GM12878 (cell line): Measurements from ENCODE around the gene KDELR1. TPM values are rescaled to one million over a fixed set of nuclear protein-coding genes. Genes with fewer than 3 reads are reported as not detected.

ENCODE experiments used
- BCL11A ChIP-seq: IDR thresholded peaks from 2 replicates; pipeline ENCODE4 v1.6.1; 2011; ENCODE audit warnings: low read depth, low read length
- BMI1 ChIP-seq: fragments of 450-650 bp; IDR thresholded peaks from 2 replicates; pipeline ENCODE4 v1.6.1; 2016; ENCODE audit warnings: mild to moderate bottlenecking, moderate library complexity, borderline replicate concordance
- CREM ChIP-seq: IDR thresholded peaks from 2 replicates; pipeline ENCODE4 v1.6.1; 2014; ENCODE audit warnings: antibody characterized with exemption, low read depth
- EGR1 ChIP-seq, 2 experiments: IDR thresholded peaks; 1 replicate in 1 of 2; 2 replicates in 1 of 2; pipeline ENCODE4 v1.6.1; 2011 to 2012; ENCODE audit warnings: low read depth in 2 of 2, low read length in 2 of 2, borderline replicate concordance in 1 of 2, mild to moderate bottlenecking in 1 of 2, moderate library complexity in 1 of 2
- ELK1 ChIP-seq: IDR thresholded peaks from 2 replicates; pipeline ENCODE4 v1.6.1; 2012; ENCODE audit warnings: low read depth, low read length, improper control_type of control experiment
- ETV6 ChIP-seq, 2 experiments: fragments of 450-650 bp in 1 of 2; IDR thresholded peaks in 1 of 2; conservative IDR thresholded peaks in 1 of 2; 2 replicates each; pipeline ENCODE4 v1.6.1; 2014; ENCODE audit warnings: antibody characterized with exemption in 1 of 2, borderline replicate concordance in 1 of 2, low read depth in 1 of 2, mild to moderate bottlenecking in 1 of 2, moderate library complexity in 1 of 2
- FOXM1 ChIP-seq: IDR thresholded peaks from 2 replicates; pipeline ENCODE4 v1.6.1; 2012; ENCODE audit warnings: low read depth, mild to moderate bottlenecking, inconsistent platforms, low read length, moderate library complexity
- HCFC1 ChIP-seq: fragments of 150-350 bp; IDR thresholded peaks from 2 replicates; pipeline ENCODE4 v1.6.1; 2014; ENCODE audit warnings: low read length
- HDAC6 ChIP-seq: fragments of 200-600 bp; sonication (generic); IDR thresholded peaks from one replicate; pipeline ENCODE4 v1.8.0; 2017; ENCODE audit warnings: antibody characterized with exemption; ENCODE audit not compliant: unreplicated experiment
- HDGF ChIP-seq: fragments of 450-650 bp; IDR thresholded peaks from 2 replicates; pipeline ENCODE4 v1.6.1; 2016; ENCODE audit warnings: antibody characterized with exemption
- IKZF1 ChIP-seq: fragments of 450-650 bp; conservative IDR thresholded peaks from 2 replicates; pipeline ENCODE4 v1.6.1; 2017; ENCODE audit warnings: antibody characterized with exemption, mild to moderate bottlenecking
- IKZF2 ChIP-seq, 2 experiments: fragments of 450-650 bp; IDR thresholded peaks; 2 replicates each; pipeline ENCODE4 v1.6.1; 2017; ENCODE audit warnings: mild to moderate bottlenecking in 2 of 2, moderate library complexity in 2 of 2
- KAT2A ChIP-seq: conservative IDR thresholded peaks from 2 replicates; pipeline ENCODE4 v1.6.1; 2011; ENCODE audit warnings: low read depth, low read length; ENCODE audit not compliant: control insufficient read depth
- MAX ChIP-seq: IDR thresholded peaks from 2 replicates; pipeline ENCODE4 v1.6.1; 2012; ENCODE audit warnings: low read depth, low read length, improper control_type of control experiment
- MYB ChIP-seq: fragments of 150-350 bp; IDR thresholded peaks from 2 replicates; pipeline ENCODE4 v1.6.1; 2014; ENCODE audit warnings: mild to moderate bottlenecking, low read depth, low read length, borderline replicate concordance
- NR2F1 ChIP-seq: fragments of 450-650 bp; conservative IDR thresholded peaks from 2 replicates; pipeline ENCODE4 v1.6.1; 2017; ENCODE audit warnings: mild to moderate bottlenecking
- PAX8 ChIP-seq: fragments of 450-650 bp; IDR thresholded peaks from 2 replicates; pipeline ENCODE4 v1.6.1; 2017; ENCODE audit warnings: mild to moderate bottlenecking, moderate library complexity
- POLR2A ChIP-seq: IDR thresholded peaks from 2 replicates; pipeline ENCODE4 v1.6.1; 2011; ENCODE audit warnings: low read depth, mild to moderate bottlenecking, low read length
- POU2F2 ChIP-seq: IDR thresholded peaks from 3 replicates; pipeline ENCODE4 v1.6.1; 2011; ENCODE audit warnings: low read depth, mild to moderate bottlenecking, low read length, borderline replicate concordance
- RB1 ChIP-seq: fragments of 450-650 bp; formaldehyde crosslinking; IDR thresholded peaks from 2 replicates; pipeline ENCODE4 v1.6.1; 2017; ENCODE audit warnings: mild to moderate bottlenecking, borderline replicate concordance
- REST ChIP-seq: IDR thresholded peaks from 2 replicates; pipeline ENCODE4 v1.6.1; 2012; ENCODE audit warnings: mild to moderate bottlenecking, low read depth, low read length
- SIX5 ChIP-seq: IDR thresholded peaks from 2 replicates; pipeline ENCODE4 v1.6.1; 2011; ENCODE audit warnings: mild to moderate bottlenecking, low read depth, low read length, moderate library complexity; ENCODE audit not compliant: severe bottlenecking
- STAT1 ChIP-seq: fragments of 450-650 bp; conservative IDR thresholded peaks from 2 replicates; pipeline ENCODE4 v1.6.1; 2014; ENCODE audit warnings: antibody characterized with exemption, mild to moderate bottlenecking
- STAT3 ChIP-seq: IDR thresholded peaks from 2 replicates; pipeline ENCODE4 v1.6.1; 2011; ENCODE audit warnings: low read depth, low read length, improper control_type of control experiment
- TARDBP ChIP-seq: IDR thresholded peaks from 2 replicates; pipeline ENCODE4 v1.6.1; 2016; ENCODE audit warnings: borderline replicate concordance
- TCF7 ChIP-seq: IDR thresholded peaks from 2 replicates; pipeline ENCODE4 v1.6.1; 2014; ENCODE audit warnings: antibody characterized with exemption, borderline replicate concordance
- ZBED1 ChIP-seq: IDR thresholded peaks from 2 replicates; pipeline ENCODE4 v1.6.1; 2016; ENCODE audit warnings: borderline replicate concordance
- ZNF24 ChIP-seq: fragments of 450-650 bp; IDR thresholded peaks from 2 replicates; pipeline ENCODE4 v1.6.1; 2017; ENCODE audit warnings: antibody characterized with exemption, mild to moderate bottlenecking
- ZSCAN29 ChIP-seq: fragments of 450-650 bp; IDR thresholded peaks from 2 replicates; pipeline ENCODE4 v1.6.1; 2017; ENCODE audit warnings: mild to moderate bottlenecking, moderate library complexity
- polyA plus RNA-seq, 11 experiments: library from polyadenylated mRNA; depleted of rRNA in 4 of 11; unstranded in 6 of 11; stranded (reverse) in 5 of 11; fragments of >200 nt; fragmentation: Nextera tagmentation in 4 of 11; fragmentation: Illumina TruSeq in 1 of 11; extraction: Ambion mirVana in 4 of 11; extraction: Trizol in 1 of 11; gene quantifications; 1 replicate in 1 of 11; 2 replicates in 10 of 11; pipeline versions ENCODE4 v1.2.1 to v1.2.3, GENCODE V29; 2011 to 2016; ENCODE audit warnings: inconsistent platforms in 2 of 11, missing spikeins in 2 of 11, low read depth in 1 of 11
- total RNA-seq, 4 experiments: library from RNA; depleted of rRNA in 3 of 4; stranded (reverse); fragments of >200 nt in 3 of 4; fragmentation: Illumina TruSeq in 1 of 4; extraction: Trizol in 1 of 4; gene quantifications; 2 replicates each; pipeline versions ENCODE4 v1.2.1 to v1.2.3, GENCODE V29; 2013 to 2021

The KDELR1 gene
- total and polyA plus RNA-seq, 10 of the 15 experiments (the other 5 are each of a cell fraction or from before 2014, with no cell fraction given), result 2.3 to 71.0 (median 45.2) TPM

GRCh38 chr19:48362716-48363499 lies 28.4 kb downstream of the KDELR1 start (continued):
- no peak for TF ChIP-seq KAT2A
- no peak for TF ChIP-seq POU2F2
- TF ChIP-seq RB1, result peak; percentile 58; the same call in 1 of the 2 replicates
- no peak for TF ChIP-seq REST
- no peak for TF ChIP-seq PAX8
- peak; percentile 84 for TF ChIP-seq HDGF
- TF ChIP-seq POLR2A, result no peak
- TF ChIP-seq ZBED1, result no peak
- TF ChIP-seq TARDBP, result peak; percentile 92
- peak; percentile 99 for TF ChIP-seq HCFC1
- TF ChIP-seq TCF7, result no peak
- 0 out of 4 replicates have a peak, but pooled peaks have one; percentile 29 to 38 for TF ChIP-seq IKZF2 (IDR thresholded peaks at IDR 0.05)
- peak; percentile 84; the same call in 1 of the 2 replicates for TF ChIP-seq CREM
- peak; percentile 90 for TF ChIP-seq IKZF1
- no peak for TF ChIP-seq ZNF24
- TF ChIP-seq NR2F1, result no peak
- no peak for TF ChIP-seq MAX
- TF ChIP-seq HDAC6, result no peak
- TF ChIP-seq BMI1, result no peak
- 0 out of 2 replicates have a peak, but pooled peaks have one; percentile 17 for TF ChIP-seq MYB
- no peak for TF ChIP-seq STAT3
- no peak for TF ChIP-seq ZSCAN29
- no peak for TF ChIP-seq FOXM1
- TF ChIP-seq STAT1, result no peak
- peak; percentile 99 for TF ChIP-seq SIX5
- no peak for TF ChIP-seq ETV6 (conservative IDR thresholded peaks at IDR 0.05 in 1 of 2, IDR thresholded peaks at IDR 0.05 in 1 of 2; ENCODE audit: borderline replicate concordance in 1 of 2, low read depth in 1 of 2)
- 0 out of 2 replicates have a peak, but pooled peaks have one; percentile 10 for TF ChIP-seq ELK1
- TF ChIP-seq BCL11A, result no peak
- no peak for TF ChIP-seq EGR1 (IDR thresholded peaks at IDR 0.05; ENCODE audit: borderline replicate concordance in 1 of 2, low read depth in 2 of 2, low read length in 2 of 2)
